HG03378 (cell line): ENCODE data around the gene TOM1.
"Not testable (repeated sequence)": the region's sequence is repeated elsewhere in the genome, so short reads cannot be mapped to it uniquely, and the experiment has no call there.

Experiments used
- ATAC-seq: cut with Tn5 transposase; IDR thresholded peaks from one replicate; pipeline ENCODE4 v1.9.1; 2021; ENCODE audit warnings: mild to moderate bottlenecking, moderate library complexity; ENCODE audit not compliant: unreplicated experiment

The TOM1 gene

GRCh38 chr22:35363566-35364086, 63.9 kb downstream of the TOM1 start:
- no peak for ATAC-seq

GRCh38 chr22:35364230-35364629, 64.5 kb downstream of the TOM1 start:
- not testable (repeated sequence) for ATAC-seq

GRCh38 chr22:35367331-35367886, 67.7 kb downstream of the TOM1 start:
- no peak for ATAC-seq

GRCh38 chr22:35368386-35368785, 68.7 kb downstream of the TOM1 start:
- ATAC-seq, result no peak

GRCh38 chr22:35369996-35370395, 70.3 kb downstream of the TOM1 start:
- no peak for ATAC-seq

- no peak for ATAC-seq
These were observed 74.1 kb downstream of the TOM1 start for GRCh38 chr22:35373781-35374180.

- no peak for ATAC-seq
These were observed 75.3 kb downstream of the TOM1 start for GRCh38 chr22:35375031-35375430.

- ATAC-seq, result no peak
These were observed 75.8 kb downstream of the TOM1 start for GRCh38 chr22:35375526-35375925.

- peak; percentile 48 for ATAC-seq
These were observed 77.2 kb downstream of the TOM1 start for GRCh38 chr22:35376728-35377472.

GRCh38 chr22:35377735-35378134, 78.0 kb downstream of the TOM1 start:
- ATAC-seq, result no peak

GRCh38 chr22:35378621-35379020, 78.9 kb downstream of the TOM1 start:
- no peak for ATAC-seq

- ATAC-seq, result no peak
These were observed 79.7 kb downstream of the TOM1 start for GRCh38 chr22:35379146-35379993.

- ATAC-seq, result no peak
These were observed 80.3 kb downstream of the TOM1 start for GRCh38 chr22:35380013-35380412.

GRCh38 chr22:35380537-35381423, 81.1 kb downstream of the TOM1 start, which contains the start of gene HMOX1:
Gene HMOX1 (plus strand): TSS chr22:35381096. CDS start chr22:35381174, 78 bp downstream.
- ATAC-seq, result no peak

GRCh38 chr22:35381424-35382009, 81.8 kb downstream of the TOM1 start:
- ATAC-seq, result no peak

GRCh38 chr22:35383679-35384071, 84.0 kb downstream of the TOM1 start:
- ATAC-seq, result no peak

GRCh38 chr22:35384527-35384926, 84.8 kb downstream of the TOM1 start:
- ATAC-seq, result no peak

GRCh38 chr22:35384975-35385588, 85.4 kb downstream of the TOM1 start:
- ATAC-seq, result no peak

- no peak for ATAC-seq
These were observed 87.1 kb downstream of the TOM1 start for GRCh38 chr22:35386670-35387288.
